NCI-H82 treated with DMSO at 0.1 percent for 48 hours (cell line): ENCODE measurements around the gene TCN1.

Experiments
- DNase-seq: peaks from one replicate; lab custom pipeline; 2025; ENCODE audit not compliant: unreplicated experiment; lab: John Stamatoyannopoulos, UW

Gene TCN1

GRCh38 chr11:59810189-59810910, 55.9 kb downstream of the TCN1 start, which contains the start of gene MRPL16:
TSS of gene MRPL16 (minus strand) at chr11:59810778. CDS start at chr11:59810658, 120 bp downstream.
- peak; percentile 79 for DNase-seq

- DNase-seq: no peak
Measured at GRCh38 chr11:59807047-59807610, 59.2 kb downstream of the TCN1 start.

GRCh38 chr11:59804061-59804460, 62.2 kb downstream of the TCN1 start:
- no peak for DNase-seq
